IMR-90 (cell line): ENCODE measurements around the gene ZNF112. TPM values are rescaled to one million over a fixed set of nuclear protein-coding genes. Genes with fewer than 3 reads are reported as not detected.

ENCODE experiments used
- ATAC-seq: fragments of 200-7000 bp; cut with Tn5 transposase; 2 replicates; pipeline ENCODE4 v1.9.1; 2020; ENCODE audit warnings: low read depth, mild to moderate bottlenecking, moderate library complexity
- BruUV-seq: library from RNA; stranded (reverse); fragments of 400-500 nt; replicated peaks from 2 replicates; lab custom pipeline; 2021; lab: Mats Ljungman, UMichigan
- CTCF ChIA-PET: fragments of 300-600 bp; formaldehyde crosslinking; extraction: SDS; loops from one replicate; lab custom pipeline; 2021; ENCODE audit warnings: antibody characterized with exemption; lab: Yijun Ruan, JAX
- POLR2A ChIA-PET: fragments of 300-600 bp; sonication (Branson Sonifier 250); formaldehyde crosslinking; loops from one replicate; lab custom pipeline; 2022; ENCODE audit warnings: antibody characterized with exemption; ENCODE audit not compliant: unreplicated experiment; lab: Charles Lee
- DNase-seq: peaks from one replicate; pipeline ENCODE4 v3.0.0; 2013
- H2AFZ ChIP-seq: replicated peaks from 2 replicates; pipeline ENCODE3; 2013; ENCODE audit warnings: low read length, mild to moderate bottlenecking; ENCODE audit not compliant: poor library complexity
- H2AK5ac ChIP-seq: 2 replicates; pipeline ENCODE4 v1.6.1; 2013; ENCODE audit warnings: low read depth, low read length, inconsistent platforms
- H2AK9ac ChIP-seq: replicated peaks from 2 replicates; pipeline ENCODE3; 2013; ENCODE audit warnings: mild to moderate bottlenecking, low read depth, low read length, moderate library complexity; ENCODE audit not compliant: poor library complexity
- H2BK120ac ChIP-seq: 2 replicates; pipeline ENCODE4 v1.6.1; 2013; ENCODE audit warnings: low read depth, low read length, inconsistent platforms
- H2BK15ac ChIP-seq: 3 replicates; pipeline ENCODE4 v1.6.1; 2013; ENCODE audit warnings: low read depth, low read length, inconsistent platforms
- H2BK20ac ChIP-seq: 2 replicates; pipeline ENCODE4 v1.6.1; 2013; ENCODE audit warnings: low read depth, mild to moderate bottlenecking, inconsistent platforms, low read length, moderate library complexity
- H2BK5ac ChIP-seq: 2 replicates; pipeline ENCODE4 v1.6.1; 2013; ENCODE audit warnings: mild to moderate bottlenecking, low read depth, low read length, inconsistent platforms; ENCODE audit not compliant: poor library complexity, severe bottlenecking
- H3K14ac ChIP-seq: replicated peaks from 2 replicates; pipeline ENCODE4 v1.6.1; 2013; ENCODE audit warnings: low read depth, low read length, inconsistent platforms
- H3K18ac ChIP-seq: 2 replicates; pipeline ENCODE4 v1.6.1; 2013; ENCODE audit warnings: low read depth, low read length, control low read depth
- H3K23ac ChIP-seq: 2 replicates; pipeline ENCODE4 v1.6.1; 2013; ENCODE audit warnings: low read depth, low read length, inconsistent platforms
- H3K27ac ChIP-seq: 2 replicates; pipeline ENCODE4 v1.5.1; 2013; ENCODE audit warnings: mild to moderate bottlenecking, control low read depth, low read length; ENCODE audit not compliant: insufficient read depth
- H3K27me3 ChIP-seq: 2 replicates; pipeline ENCODE4 v1.6.1; 2013; ENCODE audit warnings: low read length; ENCODE audit not compliant: control insufficient read depth, insufficient read depth
- H3K36me3 ChIP-seq: 2 replicates; pipeline ENCODE4 v1.6.1; 2013; ENCODE audit warnings: low read length, mixed read lengths; ENCODE audit not compliant: control insufficient read depth, insufficient read depth
- H3K4ac ChIP-seq: 2 replicates; pipeline ENCODE4 v1.6.1; 2013; ENCODE audit warnings: low read depth, low read length, inconsistent platforms
- H3K4me1 ChIP-seq: 2 replicates; pipeline ENCODE4 v1.6.1; 2013; ENCODE audit warnings: low read length, mixed read lengths; ENCODE audit not compliant: control insufficient read depth, insufficient read depth
- H3K4me2 ChIP-seq: 2 replicates; pipeline ENCODE4 v1.6.1; 2013; ENCODE audit warnings: low read depth, mild to moderate bottlenecking, control low read depth, low read length, moderate library complexity
- H3K4me3 ChIP-seq: 2 replicates; pipeline ENCODE4 v1.5.1; 2013; ENCODE audit warnings: low read depth, mild to moderate bottlenecking, control low read depth, low read length, moderate library complexity; ENCODE audit not compliant: insufficient read depth
- H3K56ac ChIP-seq: 2 replicates; pipeline ENCODE4 v1.6.1; 2013; ENCODE audit warnings: low read length, inconsistent platforms; ENCODE audit not compliant: insufficient read depth; ENCODE audit errors: extremely low read depth
- H3K79me1 ChIP-seq, 2 experiments: 2 replicates each; pipeline ENCODE4 v1.6.1; 2013; ENCODE audit warnings: low read length in 2 of 2, inconsistent platforms in 1 of 2, low read depth in 1 of 2
- H3K9ac ChIP-seq: 2 replicates; pipeline ENCODE4 v1.6.1; 2013; ENCODE audit warnings: low read depth, low read length, control low read depth
- H3K9me1 ChIP-seq: 2 replicates; pipeline ENCODE4 v1.6.1; 2013; ENCODE audit warnings: low read length, inconsistent platforms; ENCODE audit not compliant: insufficient read depth
- H3K9me3 ChIP-seq: 2 replicates; pipeline ENCODE4 v1.6.1; 2013; ENCODE audit warnings: low read length; ENCODE audit not compliant: control insufficient read depth, insufficient read depth
- H4K20me1 ChIP-seq: 2 replicates; pipeline ENCODE4 v1.6.1; 2013; ENCODE audit warnings: low read length, inconsistent platforms; ENCODE audit not compliant: insufficient read depth
- H4K5ac ChIP-seq: 2 replicates; pipeline ENCODE4 v1.6.1; 2013; ENCODE audit warnings: mild to moderate bottlenecking, low read depth, low read length, control low read depth
- H4K8ac ChIP-seq, 2 experiments: 2 replicates each; pipeline ENCODE4 v1.6.1; 2013; ENCODE audit warnings: low read depth in 2 of 2, low read length in 2 of 2, control low read depth in 1 of 2, inconsistent platforms in 1 of 2
- H4K91ac ChIP-seq: 2 replicates; pipeline ENCODE4 v1.6.1; 2013; ENCODE audit warnings: low read depth, low read length, inconsistent platforms; ENCODE audit not compliant: insufficient read depth
- CEBPB ChIP-seq: IDR thresholded peaks from 2 replicates; pipeline ENCODE4 v1.6.1; 2012; ENCODE audit warnings: low read depth, low read length, improper control_type of control experiment
- CHD1 ChIP-seq: IDR thresholded peaks from 2 replicates; pipeline ENCODE4 v1.6.1; 2012; ENCODE audit warnings: low read depth, low read length, improper control_type of control experiment
- CTCF ChIP-seq: conservative IDR thresholded peaks from 2 replicates; pipeline ENCODE4 v1.5.1; 2012; ENCODE audit warnings: mild to moderate bottlenecking, low read depth, low read length, improper control_type of control experiment
- ELK1 ChIP-seq: fragments of 150-350 bp; IDR thresholded peaks from 2 replicates; pipeline ENCODE4 v1.6.1; 2016; ENCODE audit warnings: low read depth, mild to moderate bottlenecking, low read length, moderate library complexity, borderline replicate concordance
- MAFK ChIP-seq: IDR thresholded peaks from 2 replicates; pipeline ENCODE4 v1.6.1; 2012; ENCODE audit warnings: low read depth, low read length, improper control_type of control experiment
- NFE2L2 ChIP-seq: fragments of 150-350 bp; IDR thresholded peaks from 2 replicates; pipeline ENCODE4 v1.6.1; 2016; ENCODE audit warnings: low read depth, mild to moderate bottlenecking, low read length
- POLR2A ChIP-seq: IDR thresholded peaks from 2 replicates; pipeline ENCODE4 v1.6.1; 2012; ENCODE audit warnings: mild to moderate bottlenecking, low read depth, low read length
- RAD21 ChIP-seq: IDR thresholded peaks from 2 replicates; pipeline ENCODE4 v1.6.1; 2012; ENCODE audit warnings: low read length, improper control_type of control experiment
- RFX5 ChIP-seq: IDR thresholded peaks from 2 replicates; pipeline ENCODE4 v1.8.0; 2012; ENCODE audit warnings: low read depth, mild to moderate bottlenecking, low read length, moderate library complexity
- SMC3 ChIP-seq: fragments of 150-350 bp; IDR thresholded peaks from 2 replicates; pipeline ENCODE4 v1.6.1; 2016; ENCODE audit warnings: low read depth, mild to moderate bottlenecking, antibody characterized with exemption, low read length, moderate library complexity
- USF2 ChIP-seq: fragments of 150-350 bp; IDR thresholded peaks from 2 replicates; pipeline ENCODE4 v1.6.1; 2017; ENCODE audit warnings: mild to moderate bottlenecking, antibody characterized with exemption, low read length, low read depth
- WGBS, 2 experiments: methylation state at CpG; one replicate each; pipeline versions ENCODE4 v1.1.5 to v1.1.7; 2013; ENCODE audit warnings: missing lambda C conversion rate in 2 of 2; ENCODE audit not compliant: insufficient read length in 1 of 2; ENCODE audit errors: extremely low coverage in 2 of 2; 5-methylcytosine and 5-hydroxymethylcytosine counted together
- dilution Hi-C: fragments of 300-500 bp; cut with HindIII; formaldehyde crosslinking; loops from one replicate; pipeline ENCODE4 v1.14.3; 2018; ENCODE audit warnings: low sequenced_read_pairs; ENCODE audit not compliant: unreplicated experiment
- in situ Hi-C: fragments of 300-500 bp; cut with MboI; formaldehyde crosslinking; loops from 3 replicates; pipeline ENCODE4 v1.14.3; 2019; ENCODE audit warnings: low sequenced_read_pairs, inconsistent platforms, mixed read lengths
- intact Hi-C: fragments of 100-400 bp; cut with micrococcal nuclease; formaldehyde crosslinking; loops from 2 replicates; pipeline ENCODE4 v1.10.0; 2022
- polyA plus RNA-seq, 3 experiments: library from polyadenylated mRNA; depleted of rRNA; stranded (reverse); fragments of >200 nt; gene quantifications; 2 replicates each; pipeline ENCODE4 v1.2.3, GENCODE V29; 2012; ENCODE audit warnings: low replicate concordance in 1 of 3
- total RNA-seq: library from RNA; depleted of rRNA; stranded (reverse); fragments of >200 nt; gene quantifications from 2 replicates; pipeline ENCODE4 v1.2.3, GENCODE V29; 2012

ZNF112 gene
- total and polyA plus RNA-seq, 2 of the 4 experiments (the other 2 are of a cell fraction): 2.1 to 7.7 TPM

- TF ChIP-seq RFX5: no peak
- TF ChIP-seq POLR2A: no peak
- no peak for TF ChIP-seq CHD1
- TF ChIP-seq USF2: no peak
- TF ChIP-seq NFE2L2: no peak
- TF ChIP-seq ELK1: no peak
- TF ChIP-seq CEBPB: no peak
- no peak for TF ChIP-seq RAD21
- no peak for TF ChIP-seq SMC3
- no peak for TF ChIP-seq MAFK
- TF ChIP-seq CTCF: no peak
- Histone ChIP-seq H2AK9ac (no peak overlapping the region), H3K14ac (no peak overlapping the region), H4K8ac (no peak overlapping the region), H3K4ac (no peak overlapping the region), H3K27ac (no peak overlapping the region), H2AK5ac (no peak overlapping the region), H3K27me3 (no peaks in the 10 kb centered on the region), H3K56ac (no peak overlapping the region), H3K4me2 (no peak overlapping the region), H3K4me3 (no peak overlapping the region), H2BK5ac (no peak overlapping the region), H4K5ac (no peak overlapping the region), H3K9ac (no peak overlapping the region), H2AFZ (no peak overlapping the region), H3K9me3 (peaks cover 5% of the 10 kb centered on the region; the same call in 1 of the 2 replicates), H3K18ac (no peak overlapping the region), H3K9me1 (no peaks in the 10 kb centered on the region), H3K23ac (no peak overlapping the region), H2BK120ac (no peak overlapping the region), H3K79me1 (peaks cover 18 to 27% of the 10 kb centered on the region in 2 experiments), H2BK15ac (no peak overlapping the region), H4K91ac (no peak overlapping the region), H4K20me1 (no peaks in the 10 kb centered on the region), H3K36me3 (peaks cover 11% of the 10 kb centered on the region), H2BK20ac (no peak overlapping the region), H3K4me1 (no peaks in the 10 kb centered on the region)
- BruUV-seq: no TSS peak
- dilution Hi-C loops (no loop called here), in situ Hi-C loops (no loop called here), intact Hi-C loops (no loop called here)
- DNase-seq (no peak), ATAC-seq (no peak)
- WGBS, 2 experiments: no CpG with 5 or more reads among the region's 1 CpG
- ChIA-PET CTCF (no interaction called here), POLR2A (interaction anchor here (0.6 kb wide), 1 partner anchor 72 kb away, joined by 5 read pairs; no protein-coding TSS in a partner anchor)
These were observed 12.2 kb downstream of the ZNF112 start for GRCh38 chr19:44344255-44344654.
